Measurements from ENCODE around the gene NEDD4.

Gene NEDD4

GRCh38 chr15:55968923-55969322 is 24.5 kb downstream of the NEDD4 start:
- H3K27me3 ChIP-seq (ENCODE audit: control insufficient read depth, low read length) = no peaks in the 10 kb centered on the region
- H3F3A ChIP-seq (ENCODE audit: control insufficient read depth, insufficient read depth) = no peaks in the 10 kb centered on the region
- no peaks in the 10 kb centered on the region for H4K20me1 ChIP-seq (ENCODE audit: control insufficient read depth, insufficient read depth, low read depth, low read length)
- H3K4me3 ChIP-seq (ENCODE audit: low read length) = no peak overlapping the region
- no peaks in the 10 kb centered on the region for H3K4me1 ChIP-seq (ENCODE audit: control insufficient read depth, low read length)
- H3K9me3 ChIP-seq (ENCODE audit: control insufficient read depth, insufficient read depth, low read length) = no peaks in the 10 kb centered on the region
- no peaks in the 10 kb centered on the region for H3K9me2 ChIP-seq (replicated peaks; ENCODE audit: control insufficient read depth, low read length)
- peaks cover 20% of the 10 kb centered on the region for H3K79me2 ChIP-seq (ENCODE audit: control insufficient read depth, low read length)
- H3K27ac ChIP-seq (ENCODE audit: low read depth, low read length) = no peak overlapping the region
- H3K36me3 ChIP-seq (ENCODE audit: control insufficient read depth, low read length) = no peaks in the 10 kb centered on the region
- no peak overlapping the region for H3K4me2 ChIP-seq (ENCODE audit: low read length)
- no peak for TF ChIP-seq EZH2phosphoT487 (IDR thresholded peaks at IDR 0.05; ENCODE audit: borderline replicate concordance, low read length)
- TF ChIP-seq, protein P1, sequence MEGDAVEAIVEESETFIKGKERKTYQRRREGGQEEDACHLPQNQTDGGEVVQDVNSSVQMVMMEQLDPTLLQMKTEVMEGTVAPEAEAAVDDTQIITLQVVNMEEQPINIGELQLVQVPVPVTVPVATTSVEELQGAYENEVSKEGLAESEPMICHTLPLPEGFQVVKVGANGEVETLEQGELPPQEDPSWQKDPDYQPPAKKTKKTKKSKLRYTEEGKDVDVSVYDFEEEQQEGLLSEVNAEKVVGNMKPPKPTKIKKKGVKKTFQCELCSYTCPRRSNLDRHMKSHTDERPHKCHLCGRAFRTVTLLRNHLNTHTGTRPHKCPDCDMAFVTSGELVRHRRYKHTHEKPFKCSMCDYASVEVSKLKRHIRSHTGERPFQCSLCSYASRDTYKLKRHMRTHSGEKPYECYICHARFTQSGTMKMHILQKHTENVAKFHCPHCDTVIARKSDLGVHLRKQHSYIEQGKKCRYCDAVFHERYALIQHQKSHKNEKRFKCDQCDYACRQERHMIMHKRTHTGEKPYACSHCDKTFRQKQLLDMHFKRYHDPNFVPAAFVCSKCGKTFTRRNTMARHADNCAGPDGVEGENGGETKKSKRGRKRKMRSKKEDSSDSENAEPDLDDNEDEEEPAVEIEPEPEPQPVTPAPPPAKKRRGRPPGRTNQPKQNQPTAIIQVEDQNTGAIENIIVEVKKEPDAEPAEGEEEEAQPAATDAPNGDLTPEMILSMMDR (IDR thresholded peaks at IDR 0.05; ENCODE audit: low read depth, low read length, poor library complexity, severe bottlenecking) = no peak

GRCh38 chr15:55965091-55965490 is 28.3 kb downstream of the NEDD4 start:
- Histone ChIP-seq H3K4me2 (ENCODE audit: low read length) (no peak overlapping the region), H3K27ac (ENCODE audit: low read depth, low read length) (no peak overlapping the region), H3K4me3 (ENCODE audit: low read length) (no peak overlapping the region), H3F3A (ENCODE audit: control insufficient read depth, insufficient read depth) (no peaks in the 10 kb centered on the region), H3K9me2 (replicated peaks; ENCODE audit: control insufficient read depth, low read length) (no peaks in the 10 kb centered on the region), H3K9me3 (ENCODE audit: control insufficient read depth, insufficient read depth, low read length) (no peaks in the 10 kb centered on the region), H3K4me1 (ENCODE audit: control insufficient read depth, low read length) (no peaks in the 10 kb centered on the region), H3K79me2 (ENCODE audit: control insufficient read depth, low read length) (peaks cover 9% of the 10 kb centered on the region), H4K20me1 (ENCODE audit: control insufficient read depth, insufficient read depth, low read depth, low read length) (no peaks in the 10 kb centered on the region), H3K27me3 (ENCODE audit: control insufficient read depth, low read length) (no peaks in the 10 kb centered on the region), H3K36me3 (ENCODE audit: control insufficient read depth, low read length) (no peaks in the 10 kb centered on the region)
- TF ChIP-seq EZH2phosphoT487 (IDR thresholded peaks at IDR 0.05; ENCODE audit: borderline replicate concordance, low read length) = no peak
- TF ChIP-seq, protein P1 (IDR thresholded peaks at IDR 0.05; ENCODE audit: low read depth, low read length, poor library complexity, severe bottlenecking) = no peak

- Histone ChIP-seq H3K4me2 (ENCODE audit: low read length) (no peak overlapping the region), H4K20me1 (ENCODE audit: control insufficient read depth, insufficient read depth, low read depth, low read length) (no peaks in the 10 kb centered on the region), H3K9me3 (ENCODE audit: control insufficient read depth, insufficient read depth, low read length) (no peaks in the 10 kb centered on the region), H3K79me2 (ENCODE audit: control insufficient read depth, low read length) (no peaks in the 10 kb centered on the region), H3K9me2 (replicated peaks; ENCODE audit: control insufficient read depth, low read length) (no peaks in the 10 kb centered on the region), H3K4me3 (ENCODE audit: low read length) (no peak overlapping the region), H3K36me3 (ENCODE audit: control insufficient read depth, low read length) (no peaks in the 10 kb centered on the region), H3K27ac (ENCODE audit: low read depth, low read length) (no peak overlapping the region), H3K27me3 (ENCODE audit: control insufficient read depth, low read length) (no peaks in the 10 kb centered on the region), H3K4me1 (ENCODE audit: control insufficient read depth, low read length) (no peaks in the 10 kb centered on the region), H3F3A (ENCODE audit: control insufficient read depth, insufficient read depth) (no peaks in the 10 kb centered on the region)
- TF ChIP-seq, protein P1 (IDR thresholded peaks at IDR 0.05; ENCODE audit: low read depth, low read length, poor library complexity, severe bottlenecking) = no peak
- TF ChIP-seq EZH2phosphoT487 (IDR thresholded peaks at IDR 0.05; ENCODE audit: borderline replicate concordance, low read length) = no peak
These were observed 32.5 kb downstream of the NEDD4 start for GRCh38 chr15:55960946-55961345.
